Adrenal gland (tissue), 12 donors: Measurements from ENCODE around the gene GSTK1. TPM values are rescaled to one million over a fixed set of nuclear protein-coding genes. Genes with fewer than 3 reads are reported as not detected.
A peak's percentile ranks its signal among the peaks of the same experiment; 100 is the strongest.

ENCODE experiments used
- DNase-seq, 7 donors: peaks; one replicate each; pipeline ENCODE4 v3.0.0-alpha.2; 2019 to 2020
- H3K27ac ChIP-seq, 5 donors: fragments of 200-600 bp; sonication (generic) in 4 of 5; 1 replicate in 3 of 5; 2 replicates in 2 of 5; pipeline versions ENCODE4 v1.5.1 to v1.8.0; 2016 to 2020; ENCODE audit warnings: mild to moderate bottlenecking in 1 of 5
- H3K27me3 ChIP-seq: fragments of 200-600 bp; 2 replicates; pipeline ENCODE4 v1.8.0; 2021
- H3K36me3 ChIP-seq, 2 donors: fragments of 200-600 bp; replicated peaks in 1 of 2; 1 replicate in 1 of 2; 2 replicates in 1 of 2; pipeline versions ENCODE4 v1.5.1 to v1.8.0; 2018 to 2022
- H3K4me1 ChIP-seq, 2 donors: fragments of 200-600 bp; replicated peaks in 1 of 2; 1 replicate in 1 of 2; 2 replicates in 1 of 2; pipeline versions ENCODE4 v1.5.1 to v1.8.0; 2018 to 2021
- H3K4me3 ChIP-seq, 4 donors: fragments of 200-600 bp; sonication (generic) in 3 of 4; one replicate each; pipeline ENCODE4 v1.5.1; 2016 to 2018
- H3K9me3 ChIP-seq, 3 donors: fragments of 200-600 bp; sonication (generic) in 1 of 3; replicated peaks in 1 of 3; 1 replicate in 2 of 3; 2 replicates in 1 of 3; pipeline versions ENCODE4 v1.5.1 to v1.8.0; 2016 to 2021
- POLR2A ChIP-seq, 2 donors: fragments of 450-650 bp; IDR thresholded peaks; one replicate each; pipeline ENCODE4 v1.6.1; 2017; ENCODE audit warnings: antibody characterized with exemption in 2 of 2, mild to moderate bottlenecking in 2 of 2, moderate library complexity in 1 of 2
- WGBS, 4 donors: extraction: QIAGEN DNeasy Blood & Tissue Kit in 2 of 4; methylation state at CpG; one replicate each; pipeline versions ENCODE4 v1.1.5 to v1.1.7; 2013 to 2017; 5-methylcytosine and 5-hydroxymethylcytosine counted together
- intact Hi-C, 2 donors: fragments of 100-400 bp; cut with DNase I; formaldehyde crosslinking; loops; one replicate each; pipeline versions ENCODE4 v1.14.1 to v1.15.0; 2022 to 2023
- polyA plus RNA-seq, 3 donors: library from polyadenylated mRNA; stranded (reverse); fragments of 200-250 nt in 2 of 3; fragments of 350-450 nt in 1 of 3; fragmentation: Illumina TruSeq in 1 of 3; extraction: RNeasy Lipid Tissue Mini Kit (QIAGEN cat#74804) in 1 of 3; gene quantifications; one replicate each; pipeline ENCODE4 v1.2.3, GENCODE V29; 2013 to 2014
- total RNA-seq, 9 donors: library from RNA; depleted of rRNA in 4 of 9; stranded (reverse); fragments of >200 nt in 4 of 9; fragments of 120-200 nt in 1 of 9; fragmentation: NEBNext Ultra II Directional in 1 of 9; extraction: Animal tissue kit (Norgen Biotek cat#: 25700) in 1 of 9; gene quantifications; one replicate each; pipeline versions ENCODE4 v1.1.0 to v1.2.4, GENCODE V29; 2013 to 2023
- TF ChIP-seq, protein P1 (sequence below), 6 experiments: fragments of 450-650 bp in 4 of 6; fragments of 200-600 bp in 2 of 6; sonication (generic) in 1 of 6; IDR thresholded peaks; 1 replicate in 5 of 6; 2 replicates in 1 of 6; pipeline versions ENCODE4 v1.5.1 to v1.8.0; 2016 to 2021; ENCODE audit warnings: antibody characterized with exemption in 6 of 6, mild to moderate bottlenecking in 2 of 6, moderate library complexity in 1 of 6
- donor health status: healthy with polysubstance abuse.
- donor health status: Bipolar disorder and iron deficiency.
- donor health status: DM: yes; HTN: yes; CAD: no.
- donor health status: DM: no; HTN: no; CAD: no.
- donor health status: DM: no; HTN: no; CAD: no.
- donor health status: DM: yes; HTN: yes; CAD: no.

GSTK1 gene
- total and polyA plus RNA-seq, 12 donors, result 155 to 333 (median 220) TPM

DNA sequence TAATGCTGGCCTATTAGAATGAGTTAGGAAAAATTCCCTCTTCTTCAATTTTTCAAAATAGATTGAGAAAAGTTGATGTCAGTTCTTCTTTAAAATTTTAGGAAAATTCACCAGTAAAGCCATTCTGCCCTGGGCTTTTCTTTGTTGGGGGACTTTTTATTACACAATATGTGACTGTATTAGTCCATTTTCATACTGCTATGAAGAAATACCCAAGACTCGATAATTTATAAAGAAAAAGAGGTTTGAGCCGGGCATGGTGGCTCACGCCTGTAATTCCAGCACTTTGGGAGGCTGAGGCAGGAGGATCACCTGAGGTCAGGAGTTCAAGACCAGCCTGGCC lies 28.7 kb upstream of the GSTK1 start:
- Histone ChIP-seq H3K27me3 (no peaks in the 10 kb centered on the region), H3K36me3 (no peaks in the 10 kb centered on the region), H3K9me3 (peaks cover 0 to 4% (median 0%) of the 10 kb centered on the region in 3 donors), H3K4me1 (no peaks in the 10 kb centered on the region), H3K27ac (no peak overlapping the region), H3K4me3 (no peak overlapping the region)
- 44 to 75% (median 66%) methylated on average over 3 of the region's 3 CpGs for WGBS, 4 donors
- DNase-seq, result no peak
- intact Hi-C loops, result no loop called here
- TF ChIP-seq POLR2A (IDR thresholded peaks at IDR 0.05), result no peak

DNA sequence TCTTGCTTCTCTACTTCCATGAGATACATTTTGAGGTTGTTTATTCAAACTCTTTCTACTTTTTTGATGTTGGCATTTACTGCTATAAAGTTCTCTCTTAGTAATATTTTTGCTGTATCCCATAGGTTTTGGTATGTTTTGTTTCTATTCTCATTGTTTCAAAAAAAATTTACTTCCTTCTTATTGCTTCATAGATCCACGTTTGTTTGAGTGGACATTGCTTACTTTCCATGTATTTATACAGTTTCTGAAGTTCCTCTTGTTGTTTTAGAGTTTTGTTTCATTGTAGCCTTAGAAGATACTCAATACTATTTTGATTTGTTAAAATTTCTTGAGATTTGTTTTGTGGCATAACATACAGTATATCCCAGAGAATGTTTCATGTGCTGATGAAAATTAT lies 27.7 kb upstream of the GSTK1 start:
- no peak for TF ChIP-seq POLR2A (IDR thresholded peaks at IDR 0.05)
- TF ChIP-seq, protein P1, sequence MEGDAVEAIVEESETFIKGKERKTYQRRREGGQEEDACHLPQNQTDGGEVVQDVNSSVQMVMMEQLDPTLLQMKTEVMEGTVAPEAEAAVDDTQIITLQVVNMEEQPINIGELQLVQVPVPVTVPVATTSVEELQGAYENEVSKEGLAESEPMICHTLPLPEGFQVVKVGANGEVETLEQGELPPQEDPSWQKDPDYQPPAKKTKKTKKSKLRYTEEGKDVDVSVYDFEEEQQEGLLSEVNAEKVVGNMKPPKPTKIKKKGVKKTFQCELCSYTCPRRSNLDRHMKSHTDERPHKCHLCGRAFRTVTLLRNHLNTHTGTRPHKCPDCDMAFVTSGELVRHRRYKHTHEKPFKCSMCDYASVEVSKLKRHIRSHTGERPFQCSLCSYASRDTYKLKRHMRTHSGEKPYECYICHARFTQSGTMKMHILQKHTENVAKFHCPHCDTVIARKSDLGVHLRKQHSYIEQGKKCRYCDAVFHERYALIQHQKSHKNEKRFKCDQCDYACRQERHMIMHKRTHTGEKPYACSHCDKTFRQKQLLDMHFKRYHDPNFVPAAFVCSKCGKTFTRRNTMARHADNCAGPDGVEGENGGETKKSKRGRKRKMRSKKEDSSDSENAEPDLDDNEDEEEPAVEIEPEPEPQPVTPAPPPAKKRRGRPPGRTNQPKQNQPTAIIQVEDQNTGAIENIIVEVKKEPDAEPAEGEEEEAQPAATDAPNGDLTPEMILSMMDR (IDR thresholded peaks at IDR 0.05), result no peak
- no peak overlapping the region for H3K27ac ChIP-seq
- intact Hi-C loops, result no loop called here
- DNase-seq, result no peak
- peaks cover 0 to 4% (median 0%) of the 10 kb centered on the region in 3 donors for H3K9me3 ChIP-seq
- no peaks in the 10 kb centered on the region for H3K27me3 ChIP-seq
- WGBS, 4 donors, result 11 to 24% (median 19%) methylated on average over 1 of the region's 1 CpG
- no peaks in the 10 kb centered on the region for H3K4me1 ChIP-seq
- no peak overlapping the region for H3K4me3 ChIP-seq
- no peaks in the 10 kb centered on the region for H3K36me3 ChIP-seq

DNA sequence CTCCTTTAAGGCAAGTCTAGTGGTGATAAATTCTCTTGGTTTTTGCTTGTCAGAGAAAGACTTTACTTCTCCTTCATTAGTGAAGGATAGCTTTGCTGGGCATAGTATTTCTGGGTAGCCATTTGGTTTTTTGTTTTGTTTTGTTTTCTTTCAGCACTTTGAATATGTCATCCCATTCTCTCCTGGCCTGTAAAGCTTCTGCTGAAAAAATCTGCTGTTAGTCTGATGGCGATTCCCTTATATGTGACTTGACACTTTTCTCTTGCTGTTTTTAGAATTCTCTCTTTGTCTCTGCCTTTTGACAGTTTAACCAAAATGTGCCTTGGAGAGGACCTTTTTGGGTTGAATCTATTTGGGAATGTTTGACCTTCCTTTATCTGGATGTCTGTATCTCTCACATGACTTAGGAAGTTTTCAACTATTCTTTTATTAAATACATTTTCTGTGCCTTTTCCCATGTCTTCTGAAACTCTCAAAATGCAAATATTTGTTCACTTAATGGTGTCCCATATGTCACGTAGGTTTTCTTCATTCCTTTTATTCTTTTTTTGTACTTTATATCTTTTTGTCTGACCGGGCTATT lies 26.7 kb upstream of the GSTK1 start:
- WGBS, 4 donors, result 71 to 88% (median 82%) methylated on average over 3 of the region's 3 CpGs
- intact Hi-C loops, result no loop called here

DNA sequence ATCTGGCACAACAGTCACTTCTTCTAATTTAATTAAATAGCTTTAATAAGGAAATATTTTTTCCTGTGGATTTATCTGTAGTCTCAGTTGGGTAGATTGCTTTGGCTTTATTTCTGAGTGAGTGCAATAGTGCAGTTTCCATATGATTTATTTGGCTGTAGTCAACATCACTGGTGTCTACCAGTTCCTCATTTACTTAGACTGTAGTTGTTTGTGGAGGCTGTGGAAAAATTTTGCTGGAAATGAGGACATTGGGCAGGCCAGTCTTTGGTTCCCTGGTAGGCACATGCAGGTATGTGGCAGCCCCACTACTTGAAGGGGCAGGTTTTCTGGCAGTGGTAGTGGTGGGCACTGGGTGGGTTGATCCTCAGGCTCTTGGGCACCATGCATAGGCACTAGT lies 25.9 kb upstream of the GSTK1 start:
- Histone ChIP-seq H3K9me3 (peaks cover 0 to 4% (median 0%) of the 10 kb centered on the region in 3 donors), H3K27ac (peak overlapping the region in 3 of 5 donors; percentile 15 to 54 (median 44)), H3K4me3 (no peak overlapping the region), H3K36me3 (no peaks in the 10 kb centered on the region), H3K4me1 (peaks cover 0 to 4% of the 10 kb centered on the region in 2 donors), H3K27me3 (no peaks in the 10 kb centered on the region)
- DNase-seq, result no peak
- TF ChIP-seq, protein P1 (IDR thresholded peaks at IDR 0.05), result no peak
- no peak for TF ChIP-seq POLR2A (IDR thresholded peaks at IDR 0.05)
- intact Hi-C loops, result no loop called here

More for the DNA sequence above, 26.7 kb upstream of the GSTK1 start:
- Histone ChIP-seq H3K27me3 (no peaks in the 10 kb centered on the region), H3K36me3 (no peaks in the 10 kb centered on the region), H3K4me1 (peaks cover 0 to 4% of the 10 kb centered on the region in 2 donors), H3K4me3 (no peak overlapping the region), H3K9me3 (peaks cover 0 to 4% (median 0%) of the 10 kb centered on the region in 3 donors), H3K27ac (no peak overlapping the region)
- TF ChIP-seq POLR2A (IDR thresholded peaks at IDR 0.05), result no peak
- TF ChIP-seq, protein P1 (IDR thresholded peaks at IDR 0.05), result no peak
- no peak for DNase-seq
